Measurements from ENCODE around the gene EFCAB9.

The EFCAB9 gene

GRCh38 chr5:172235827-172236736 is 42.1 kb downstream of the EFCAB9 start:
- DNase-seq (ENCODE audit: low read depth in 2 of 2), result no peak

- DNase-seq (ENCODE audit: low read depth in 2 of 2), result no peak
These were observed 44.4 kb downstream of the EFCAB9 start for GRCh38 chr5:172238334-172238733.

GRCh38 chr5:172243302-172243701 is 49.3 kb downstream of the EFCAB9 start:
- DNase-seq (ENCODE audit: low read depth in 2 of 2), result no peak

GRCh38 chr5:172245046-172245445 is 51.1 kb downstream of the EFCAB9 start:
- DNase-seq (ENCODE audit: low read depth in 2 of 2), result no peak

- peak; percentile 15 for DNase-seq (ENCODE audit: low read depth in 2 of 2)
These were observed 51.7 kb downstream of the EFCAB9 start for GRCh38 chr5:172245703-172246125.

- DNase-seq (ENCODE audit: low read depth in 2 of 2), result no peak
These were observed 54.7 kb downstream of the EFCAB9 start for GRCh38 chr5:172248637-172249036.

- no peak for DNase-seq (ENCODE audit: low read depth in 2 of 2)
These were observed 57.4 kb downstream of the EFCAB9 start for GRCh38 chr5:172251419-172251818.

GRCh38 chr5:172252501-172252900 is 58.5 kb downstream of the EFCAB9 start:
- no peak for DNase-seq (ENCODE audit: low read depth in 2 of 2)
